CD4-positive, alpha-beta T cell treated with Interferon alpha-2 for 1 hour (primary cell): Measurements from ENCODE around the gene KCNB1.
A peak's percentile ranks its signal among the peaks of the same experiment; 100 is the strongest.

ENCODE experiments used
- DNase-seq, 2 donors: peaks; one replicate each; pipeline ENCODE4 v3.0.0-alpha.2; 2020 to 2022

The KCNB1 gene

GRCh38 chr20:49496553-49497397 lies 14.3 kb upstream of the KCNB1 start:
- DNase-seq, result no peak

- DNase-seq, result no peak
Observed at GRCh38 chr20:49496043-49496442, 13.6 kb upstream of the KCNB1 start.

DNA sequence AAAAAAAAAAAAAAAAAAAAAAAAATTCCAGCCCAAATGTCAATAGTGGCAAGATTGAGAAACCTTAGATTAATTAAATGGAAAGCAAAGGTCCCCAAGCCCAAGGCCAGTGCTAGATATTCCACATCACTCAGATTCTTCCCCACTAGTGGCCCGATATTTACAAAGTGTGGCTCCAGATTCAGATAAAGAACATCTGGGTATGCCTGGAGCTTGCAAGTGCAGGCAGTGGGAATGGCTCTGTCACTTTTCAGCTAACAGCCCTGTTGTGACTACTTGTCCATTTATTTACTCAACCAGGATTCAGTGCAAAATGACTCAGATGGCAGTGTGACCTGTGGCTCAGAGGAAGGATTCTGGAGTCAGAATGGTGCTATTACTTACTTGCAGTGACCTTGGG lies 8.2 kb upstream of the KCNB1 start:
- no peak for DNase-seq

DNA sequence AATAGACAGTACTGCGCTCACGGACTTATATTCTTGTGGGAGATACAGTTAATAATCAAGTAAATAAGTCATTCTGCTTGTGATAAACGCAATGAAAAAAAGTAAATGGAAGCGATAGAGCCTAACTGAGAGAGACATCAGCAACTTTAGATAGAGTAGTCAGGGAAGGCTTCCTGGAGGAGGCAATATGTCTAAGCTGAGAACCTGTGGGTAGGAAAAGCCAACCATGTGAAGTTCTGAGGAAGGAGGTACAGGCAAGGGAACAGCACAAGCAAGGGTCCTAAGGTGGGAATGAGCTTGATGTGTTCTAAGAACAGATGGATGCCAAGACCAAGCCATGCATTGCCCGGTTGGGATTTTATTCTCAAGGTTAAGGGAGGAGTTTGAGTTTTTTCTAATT lies 7.2 kb upstream of the KCNB1 start:
- no peak for DNase-seq

GRCh38 chr20:49486064-49486463 lies 3.6 kb upstream of the KCNB1 start:
- DNase-seq, result no peak

- no peak for DNase-seq
Observed at GRCh38 chr20:49485563-49485962, 3.1 kb upstream of the KCNB1 start.

- DNase-seq, result peak; percentile 8 to 51
Observed at GRCh38 chr20:49484180-49485140, 2.0 kb upstream of the KCNB1 start.

DNA sequence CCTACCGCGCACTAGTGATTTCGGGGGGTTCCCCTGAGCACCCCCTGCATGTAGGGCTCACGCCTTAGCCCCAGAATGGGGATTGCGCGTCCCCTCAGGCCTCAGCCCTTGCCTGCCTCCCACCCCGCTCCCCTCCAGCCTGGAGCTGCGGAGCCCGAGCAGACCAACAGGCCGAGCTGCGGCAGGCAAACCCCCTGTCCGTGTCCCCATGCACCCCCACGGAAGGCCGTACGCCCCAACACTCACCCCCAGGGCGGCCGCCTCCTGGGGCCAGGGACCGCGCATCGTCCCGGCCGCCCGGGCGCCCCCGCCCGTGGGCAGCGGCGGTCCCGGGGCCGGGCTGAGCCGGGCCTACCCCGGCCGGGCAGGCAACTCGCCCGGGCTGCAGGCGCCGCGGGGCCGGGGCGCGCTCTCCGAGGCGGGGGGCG lies 1.2 kb upstream of the KCNB1 start:
- DNase-seq, result no peak

DNA sequence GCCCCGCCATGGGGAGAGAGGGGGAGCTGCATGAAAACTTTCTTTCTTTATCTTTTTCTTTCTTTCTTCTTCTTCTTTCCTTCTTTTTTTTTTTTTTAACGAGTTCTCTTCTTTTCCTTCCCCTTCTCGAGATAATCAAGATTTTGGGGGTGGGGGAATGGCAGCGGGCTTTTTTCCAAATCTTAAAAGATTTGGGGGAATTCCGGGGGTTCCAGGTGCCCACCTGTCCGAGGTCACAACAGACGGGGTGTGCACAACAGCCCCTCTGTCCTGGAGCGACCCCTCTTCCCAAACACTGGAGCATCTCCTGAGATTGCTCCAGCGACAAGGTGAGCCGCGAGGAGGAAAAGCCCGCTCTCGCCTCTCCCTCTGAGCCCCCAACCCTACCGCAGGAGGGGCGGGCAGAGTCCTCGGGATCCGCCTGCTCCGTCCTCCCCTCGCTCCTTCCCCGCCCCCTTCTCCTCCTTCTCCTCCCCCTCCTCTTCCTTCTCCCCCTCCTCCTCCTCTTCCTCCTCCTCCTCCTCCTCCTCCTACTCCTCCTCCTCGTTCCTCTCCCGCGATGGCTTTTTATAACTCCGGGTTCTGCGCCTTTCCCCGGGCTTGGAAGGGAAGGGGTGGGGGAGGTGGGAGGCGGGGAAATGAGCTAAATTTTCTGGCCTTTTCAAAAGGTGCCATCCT lies 689 bp upstream of the KCNB1 start:
- no peak for DNase-seq

DNA sequence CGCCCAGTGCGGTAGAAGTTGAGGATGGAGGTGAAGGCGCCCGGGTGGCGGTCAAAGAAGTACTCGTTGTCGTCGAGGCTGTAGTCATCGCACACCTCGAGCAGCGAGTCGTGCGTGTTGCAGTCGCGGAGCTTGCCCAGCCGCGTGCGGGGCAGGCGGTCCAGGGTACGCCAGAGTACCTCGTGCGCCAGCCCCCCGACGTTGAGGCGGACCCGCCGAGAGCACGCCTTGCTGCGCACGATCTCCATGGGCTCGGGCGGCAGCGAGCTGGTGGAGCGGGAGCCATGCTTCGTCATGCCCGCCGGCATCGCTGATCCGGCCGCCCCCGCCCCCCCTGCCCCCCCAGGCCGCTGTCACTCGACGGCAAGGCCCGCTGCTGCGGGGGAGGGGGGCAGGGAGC lies 295 bp downstream of the KCNB1 start:
- DNase-seq, result no peak

DNA sequence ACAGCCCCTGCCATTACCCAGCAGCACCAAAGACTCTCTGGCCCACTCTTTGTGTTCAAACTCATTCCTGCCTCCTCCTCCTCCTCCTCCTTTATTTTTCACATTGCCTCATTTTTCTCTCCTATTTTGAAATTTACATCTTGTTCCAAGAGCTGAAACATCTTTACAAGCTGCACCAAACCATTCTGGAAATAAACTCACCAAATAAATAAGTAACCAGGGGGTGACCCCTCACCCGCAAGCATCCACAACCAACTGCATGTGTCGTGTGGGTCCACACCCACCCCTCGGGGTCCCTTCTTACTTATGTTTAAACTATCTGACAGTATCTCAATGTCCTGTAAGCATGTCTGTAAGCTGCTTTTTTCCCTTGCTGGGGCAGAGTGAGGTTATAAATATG lies 1.4 kb downstream of the KCNB1 start:
- DNase-seq, result no peak

GRCh38 chr20:49480236-49480635 lies 2.2 kb downstream of the KCNB1 start:
- no peak for DNase-seq

- DNase-seq, result no peak
Observed at GRCh38 chr20:49479785-49480184, 2.7 kb downstream of the KCNB1 start.

DNA sequence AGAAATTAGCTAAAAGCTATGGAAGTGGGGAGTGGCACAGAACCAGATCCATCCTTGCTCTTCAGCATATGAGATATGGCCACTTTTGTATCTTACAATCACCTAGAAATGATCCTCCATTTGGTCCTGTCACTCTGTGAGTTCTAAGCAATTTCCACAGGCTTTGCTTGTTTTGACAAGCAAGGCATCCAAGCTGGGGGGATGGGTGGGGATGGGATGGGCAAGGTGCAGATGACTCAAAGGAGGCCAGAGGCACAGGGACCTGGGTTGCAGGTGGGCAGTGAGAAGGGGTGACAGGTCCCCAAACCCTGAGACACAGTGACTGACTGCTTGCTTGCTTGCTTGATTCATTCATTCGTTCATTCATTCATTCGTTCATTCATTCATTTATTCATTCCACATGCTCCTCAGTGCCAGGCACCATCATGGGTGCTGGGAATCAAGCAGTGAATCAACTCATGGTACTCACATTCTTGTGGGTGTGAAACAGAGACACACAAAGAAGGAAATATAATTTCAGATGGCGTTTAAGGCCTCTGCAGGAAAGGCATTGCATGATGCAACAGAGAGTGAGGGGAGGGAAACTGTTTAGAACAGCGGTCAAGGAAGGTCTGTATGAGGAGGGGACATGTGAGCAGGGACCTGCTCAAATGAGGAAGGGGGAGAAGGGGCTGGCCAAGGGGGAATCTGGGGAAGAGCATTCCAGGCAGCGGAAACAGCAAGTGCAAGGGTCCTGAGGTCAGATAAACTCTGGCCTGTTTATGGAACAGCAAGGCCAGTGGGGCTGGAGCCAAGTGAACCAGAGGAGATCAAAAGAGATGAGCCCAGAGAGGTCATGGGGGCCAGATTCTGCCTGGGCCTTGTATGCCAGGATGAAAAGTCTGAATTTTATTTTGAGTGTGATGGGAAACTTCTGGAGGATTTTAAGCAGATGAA lies 3.4 kb downstream of the KCNB1 start:
- DNase-seq, result no peak

GRCh38 chr20:49478266-49478665 lies 4.2 kb downstream of the KCNB1 start:
- no peak for DNase-seq

GRCh38 chr20:49477200-49477599 lies 5.3 kb downstream of the KCNB1 start:
- DNase-seq, result no peak

DNA sequence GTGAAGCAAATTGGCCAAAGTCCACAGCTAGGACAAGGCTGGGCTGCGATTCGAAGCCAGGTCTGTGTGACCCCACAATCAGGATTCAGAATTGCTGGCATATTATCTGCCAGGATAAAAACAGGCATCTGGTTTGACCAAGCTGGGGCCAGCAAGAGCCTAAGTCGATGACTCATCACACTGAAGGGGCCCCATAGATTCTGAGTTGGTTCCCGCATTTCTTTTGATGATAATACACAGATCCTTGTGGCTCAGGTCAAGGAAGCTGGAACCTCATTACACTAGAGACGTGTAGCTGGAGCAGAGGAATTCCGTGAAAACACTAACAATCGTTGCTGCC lies 6.5 kb downstream of the KCNB1 start:
- DNase-seq, result no peak

DNA sequence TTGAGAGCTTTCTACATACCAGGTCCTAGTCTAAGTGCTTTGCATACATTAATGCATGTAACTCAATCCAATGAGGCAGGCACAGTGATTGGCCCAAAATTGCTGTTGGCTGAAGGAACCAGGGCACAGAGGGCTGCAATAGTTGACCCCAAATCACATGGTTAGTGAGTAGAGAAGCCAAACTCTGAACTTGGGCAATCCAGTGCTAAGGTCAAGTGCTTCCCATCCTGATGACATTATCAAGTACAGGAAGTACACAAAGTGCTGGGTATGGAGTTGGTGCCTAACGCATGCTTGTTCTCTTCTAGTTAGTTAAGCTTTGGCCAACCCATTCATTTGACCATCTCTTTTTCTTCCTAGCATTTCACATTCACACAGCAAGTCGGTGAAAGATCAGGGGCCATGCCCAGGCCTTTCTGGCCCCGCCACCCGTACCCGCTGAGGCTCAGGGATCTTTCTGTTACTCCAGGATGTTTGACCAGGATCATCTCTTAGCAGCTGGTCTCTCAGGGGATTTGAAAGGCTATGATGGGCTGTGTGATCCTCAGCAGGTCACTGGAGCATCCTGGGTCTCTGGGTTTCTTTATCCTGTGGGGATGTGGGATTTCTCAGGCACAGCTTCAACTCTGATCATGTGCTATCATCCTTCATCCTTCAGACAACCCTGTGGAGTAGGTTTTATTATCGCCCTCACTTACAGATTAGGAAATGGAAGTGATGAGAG lies 7.0 kb downstream of the KCNB1 start:
- DNase-seq, result no peak

GRCh38 chr20:49471397-49471796 lies 11.1 kb downstream of the KCNB1 start:
- DNase-seq, result no peak

- no peak for DNase-seq
Observed at GRCh38 chr20:49470922-49471321, 11.5 kb downstream of the KCNB1 start.

DNA sequence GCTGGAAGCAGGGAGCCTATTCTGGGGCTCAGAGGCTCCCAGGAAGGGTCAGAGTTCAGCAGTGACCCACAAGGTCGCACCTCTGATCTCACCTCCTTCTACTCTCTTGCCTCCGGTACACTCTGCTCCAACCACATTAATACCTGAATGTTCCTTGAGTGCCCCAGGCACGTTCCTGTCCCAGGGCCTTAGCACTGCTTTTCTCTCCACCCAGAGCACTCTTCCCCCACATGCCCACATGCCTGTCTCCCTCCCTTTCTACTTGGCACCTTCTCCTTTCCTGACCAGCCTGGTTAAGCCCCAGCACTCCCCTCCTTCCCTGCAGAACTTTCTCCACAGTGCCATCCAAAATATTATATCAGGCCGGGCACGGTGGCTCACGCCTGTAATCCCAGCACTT lies 13.4 kb downstream of the KCNB1 start:
- no peak for DNase-seq

DNA sequence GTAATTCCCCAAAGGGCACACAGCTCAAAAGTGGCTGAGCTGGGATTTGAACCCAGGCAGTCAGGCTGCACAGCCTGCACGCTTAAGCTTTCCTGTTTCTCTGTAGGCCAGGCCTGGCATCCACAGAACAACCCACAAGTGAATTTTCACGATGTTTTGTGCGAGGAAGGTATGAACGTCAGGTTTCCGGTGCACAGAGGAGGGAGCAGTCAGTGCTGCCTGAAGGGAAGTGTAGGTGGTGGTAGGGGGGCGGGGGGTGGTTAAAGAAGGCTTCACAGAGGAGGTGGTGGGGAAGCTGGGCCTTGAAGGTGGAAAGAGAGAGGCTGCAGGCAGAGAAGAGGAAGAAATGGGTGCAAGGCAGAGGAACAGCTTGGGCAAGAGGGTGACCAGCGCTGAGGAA lies 14.1 kb downstream of the KCNB1 start:
- DNase-seq, result no peak
